IPS-15b (cell line): ENCODE data around the gene CASKIN2.

Experiments used
- H3K27me3 ChIP-seq: one replicate; pipeline ENCODE4 v1.6.1; 2013; ENCODE audit warnings: low read length; ENCODE audit not compliant: control insufficient read depth, insufficient read depth
- H3K36me3 ChIP-seq: one replicate; pipeline ENCODE4 v1.6.1; 2013; ENCODE audit warnings: low read length; ENCODE audit not compliant: control insufficient read depth, insufficient read depth
- H3K4me1 ChIP-seq: one replicate; pipeline ENCODE4 v1.6.1; 2013; ENCODE audit warnings: mild to moderate bottlenecking, low read length; ENCODE audit not compliant: control insufficient read depth, insufficient read depth
- H3K4me3 ChIP-seq: one replicate; pipeline ENCODE4 v1.5.1; 2013; ENCODE audit warnings: low read depth, low read length
- H3K9ac ChIP-seq: one replicate; pipeline ENCODE4 v1.6.1; 2013; ENCODE audit warnings: low read depth, mild to moderate bottlenecking, low read length
- H3K9me3 ChIP-seq: one replicate; pipeline ENCODE4 v1.6.1; 2013; ENCODE audit warnings: mild to moderate bottlenecking, low read length; ENCODE audit not compliant: control insufficient read depth, insufficient read depth

The CASKIN2 gene

DNA sequence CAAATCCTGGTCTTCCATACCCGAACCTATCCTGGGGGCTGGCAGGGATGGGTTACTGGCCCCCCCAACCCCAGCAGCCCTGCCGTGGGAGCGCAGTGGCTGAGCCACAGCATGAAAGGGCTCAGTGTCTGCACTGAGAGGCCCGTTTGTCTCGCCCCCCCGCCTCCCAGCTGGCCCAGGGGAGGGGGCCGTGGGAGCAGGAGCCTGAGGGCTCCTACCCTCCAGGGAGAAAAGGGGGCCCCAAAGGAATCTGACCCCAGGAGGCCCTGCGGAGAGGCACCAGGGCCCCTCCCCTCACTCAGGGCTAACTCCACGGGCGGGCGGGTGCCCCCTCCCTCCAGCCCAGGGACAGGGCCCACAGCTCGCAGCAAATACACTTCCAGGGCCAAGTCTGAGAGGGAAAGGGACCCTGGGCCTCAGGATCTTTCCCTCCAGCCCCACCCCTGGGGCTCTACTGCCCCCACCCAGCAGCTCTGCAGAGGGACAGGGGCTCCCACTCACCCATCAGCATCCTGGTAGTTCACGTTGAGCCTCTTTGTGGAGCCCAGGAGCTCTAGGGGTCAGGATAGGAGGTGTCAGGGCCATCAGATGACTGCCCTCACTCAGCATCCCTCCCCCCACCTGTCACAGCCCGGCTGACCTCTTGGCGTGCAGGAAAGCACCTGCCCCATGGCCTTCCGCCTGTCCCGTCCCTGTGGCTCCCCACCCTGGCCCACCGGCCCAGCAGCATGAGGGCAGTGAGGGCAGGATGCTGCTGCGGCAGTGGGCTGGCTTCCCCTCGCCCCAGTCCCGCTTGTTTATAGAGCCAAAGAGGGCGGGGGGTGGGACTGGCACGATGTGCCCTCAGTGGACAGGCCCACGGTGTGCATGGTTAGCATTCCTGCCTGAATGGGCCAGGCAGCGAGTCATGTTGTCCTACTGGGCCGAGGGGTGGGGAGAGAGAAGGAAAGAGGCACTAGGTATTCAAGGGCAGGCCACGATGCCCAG is 7.3 kb downstream of the CASKIN2 start:
- no peaks in the 10 kb centered on the region for H3K4me1 ChIP-seq
- no peaks in the 10 kb centered on the region for H3K27me3 ChIP-seq
- no peaks in the 10 kb centered on the region for H3K9me3 ChIP-seq
- H3K9ac ChIP-seq = no peak overlapping the region
- no peak overlapping the region for H3K4me3 ChIP-seq
- peaks cover 25% of the 10 kb centered on the region for H3K36me3 ChIP-seq

DNA sequence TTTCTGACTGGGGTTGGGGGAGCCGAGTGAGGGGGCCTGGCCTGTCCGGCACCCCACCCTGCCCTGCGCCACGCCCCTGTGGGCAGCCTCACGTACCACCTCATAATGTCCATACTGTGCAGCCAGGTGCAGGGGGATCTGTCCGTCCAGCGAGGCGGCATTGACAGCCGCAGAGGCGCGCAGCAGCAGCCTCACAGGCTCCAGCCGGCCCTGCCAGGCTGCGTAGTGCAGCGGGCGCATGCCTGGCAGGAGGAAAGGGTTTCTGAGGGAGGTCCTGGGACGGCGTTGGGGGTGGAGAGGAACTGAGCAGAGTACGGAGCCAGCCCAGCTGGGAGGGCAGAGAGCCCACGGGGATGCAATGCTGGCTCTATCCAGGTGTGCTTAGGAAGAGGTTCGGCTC is 8.4 kb downstream of the CASKIN2 start:
- Histone ChIP-seq H3K27me3 (no peaks in the 10 kb centered on the region), H3K4me3 (no peak overlapping the region), H3K9ac (no peak overlapping the region), H3K36me3 (peaks cover 23% of the 10 kb centered on the region), H3K4me1 (no peaks in the 10 kb centered on the region), H3K9me3 (no peaks in the 10 kb centered on the region)

DNA sequence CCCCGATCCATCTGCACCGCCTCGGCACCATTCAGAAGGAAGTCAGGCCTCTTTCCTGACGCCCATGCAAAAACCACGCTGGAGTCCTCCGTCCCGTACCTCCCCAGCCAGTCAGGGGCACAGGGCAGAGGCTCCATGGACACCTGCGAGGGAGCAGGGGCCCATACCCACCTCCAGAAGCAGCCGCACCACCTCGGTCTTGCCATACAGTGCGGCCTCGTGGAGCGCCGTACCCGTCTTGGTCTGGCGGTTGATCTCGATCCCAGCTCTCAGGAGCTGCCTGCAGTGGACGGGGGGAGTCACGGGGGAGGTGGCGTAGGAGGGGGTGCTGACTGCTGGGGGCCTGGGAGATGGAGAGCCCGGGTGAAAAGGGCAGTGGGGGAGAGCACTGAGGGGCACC is 9.2 kb downstream of the CASKIN2 start:
- Histone ChIP-seq H3K27me3 (no peaks in the 10 kb centered on the region), H3K9ac (no peak overlapping the region), H3K36me3 (peaks cover 20% of the 10 kb centered on the region), H3K4me3 (no peak overlapping the region), H3K4me1 (no peaks in the 10 kb centered on the region), H3K9me3 (no peaks in the 10 kb centered on the region)

DNA sequence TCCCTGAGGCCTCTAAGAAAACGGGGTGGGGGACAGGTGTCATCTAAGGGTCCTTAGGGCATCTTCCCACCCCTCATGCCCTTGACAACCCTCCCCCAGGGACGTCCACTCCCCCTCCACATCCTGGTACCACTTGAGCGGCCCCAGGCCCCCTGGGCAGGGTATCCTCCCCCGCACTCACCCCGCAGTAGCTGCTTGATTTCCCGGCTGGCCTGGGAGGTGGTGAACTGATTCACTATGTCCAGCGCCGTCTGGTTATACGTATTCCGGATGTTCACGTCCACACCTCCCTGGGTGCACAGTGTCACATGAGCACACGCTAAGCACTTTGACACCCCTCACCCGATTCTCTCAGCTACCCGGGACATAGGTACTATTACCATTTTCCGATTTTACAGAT is 9.7 kb downstream of the CASKIN2 start:
- no peaks in the 10 kb centered on the region for H3K4me1 ChIP-seq
- H3K36me3 ChIP-seq = peaks cover 25% of the 10 kb centered on the region
- no peaks in the 10 kb centered on the region for H3K27me3 ChIP-seq
- H3K9me3 ChIP-seq = no peaks in the 10 kb centered on the region
- H3K4me3 ChIP-seq = no peak overlapping the region
- H3K9ac ChIP-seq = no peak overlapping the region

DNA sequence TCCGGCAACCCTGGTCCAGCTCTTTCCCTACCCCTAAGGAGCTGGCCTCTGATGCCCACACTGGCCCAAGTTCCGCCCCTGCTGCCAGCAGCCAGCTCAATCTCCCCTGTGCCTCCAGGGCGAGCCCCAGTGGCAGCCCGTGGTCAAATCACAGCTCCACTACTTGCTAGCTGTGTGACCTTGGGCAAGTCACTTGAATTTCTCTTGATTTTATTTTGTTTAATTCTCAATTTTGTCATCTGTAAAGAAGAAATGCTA is 10.3 kb downstream of the CASKIN2 start:
- peaks cover 28% of the 10 kb centered on the region for H3K36me3 ChIP-seq

DNA sequence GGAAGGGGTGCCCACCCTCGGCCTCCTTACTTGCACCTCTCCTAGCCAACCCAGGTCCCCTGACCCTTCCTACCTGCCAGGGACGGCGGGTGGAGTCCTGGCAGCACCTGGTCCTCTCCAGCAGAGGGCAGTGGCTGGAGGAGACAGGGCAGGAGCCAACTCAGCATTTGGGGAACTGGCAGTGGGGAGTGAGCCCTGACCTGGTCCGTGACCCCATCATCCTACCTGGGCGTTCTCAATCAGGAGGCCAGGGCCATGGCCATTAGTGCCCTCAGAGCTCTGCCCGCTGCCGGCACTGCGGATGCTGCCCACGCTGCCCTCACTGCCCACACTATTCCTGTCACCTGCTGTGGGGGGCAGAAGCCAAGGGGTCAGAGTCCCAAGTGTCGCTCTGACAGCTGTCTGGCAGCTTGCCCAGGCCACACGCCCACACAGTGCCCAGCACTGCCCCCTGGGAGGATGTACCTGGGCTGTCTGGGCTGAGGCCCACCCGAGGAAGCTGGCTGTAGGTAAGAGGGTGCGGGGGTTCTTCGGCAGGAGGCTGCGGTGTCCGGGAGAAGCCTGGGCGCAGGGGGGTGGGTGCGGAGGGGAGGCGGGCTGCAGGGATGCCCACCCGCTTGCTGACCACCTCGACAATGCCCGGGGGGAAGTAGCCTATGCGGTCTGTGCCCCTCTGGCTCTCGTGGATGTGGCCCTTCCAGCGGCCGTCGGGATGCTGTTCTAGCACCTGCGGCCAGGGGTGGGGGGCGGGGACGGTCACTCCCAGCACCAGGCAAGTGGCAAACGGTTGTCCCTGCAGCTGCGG is 10.8 kb downstream of the CASKIN2 start:
- Histone ChIP-seq H3K9ac (no peak overlapping the region), H3K36me3 (peaks cover 30% of the 10 kb centered on the region), H3K27me3 (no peaks in the 10 kb centered on the region), H3K9me3 (no peaks in the 10 kb centered on the region), H3K4me3 (no peak overlapping the region), H3K4me1 (no peaks in the 10 kb centered on the region)

More for the DNA sequence above, 10.3 kb downstream of the CASKIN2 start:
- H3K4me1 ChIP-seq = no peaks in the 10 kb centered on the region
- no peaks in the 10 kb centered on the region for H3K9me3 ChIP-seq
- H3K9ac ChIP-seq = no peak overlapping the region
- H3K4me3 ChIP-seq = no peak overlapping the region
- no peaks in the 10 kb centered on the region for H3K27me3 ChIP-seq

DNA sequence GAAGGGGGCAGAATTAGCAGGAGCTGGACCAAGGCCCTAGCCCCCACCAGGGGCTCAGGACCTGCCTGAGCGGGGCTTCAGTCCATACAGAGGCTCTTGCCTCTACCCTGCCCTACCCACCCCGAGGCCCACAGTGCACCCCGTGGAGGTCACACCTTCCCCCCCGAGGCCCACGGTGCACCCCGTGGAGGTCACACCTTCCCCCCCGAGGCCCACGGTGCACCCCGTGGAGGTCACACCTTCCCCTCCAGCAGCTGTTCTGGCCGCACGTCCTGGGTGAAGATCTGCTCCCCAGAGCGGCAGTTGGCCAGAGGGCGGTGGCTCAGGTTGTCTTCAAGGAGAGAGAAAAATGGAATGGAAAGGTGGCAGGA is 11.4 kb downstream of the CASKIN2 start:
- Histone ChIP-seq H3K27me3 (no peaks in the 10 kb centered on the region), H3K4me3 (no peak overlapping the region), H3K36me3 (peaks cover 27% of the 10 kb centered on the region), H3K9me3 (no peaks in the 10 kb centered on the region), H3K4me1 (no peaks in the 10 kb centered on the region), H3K9ac (no peak overlapping the region)

DNA sequence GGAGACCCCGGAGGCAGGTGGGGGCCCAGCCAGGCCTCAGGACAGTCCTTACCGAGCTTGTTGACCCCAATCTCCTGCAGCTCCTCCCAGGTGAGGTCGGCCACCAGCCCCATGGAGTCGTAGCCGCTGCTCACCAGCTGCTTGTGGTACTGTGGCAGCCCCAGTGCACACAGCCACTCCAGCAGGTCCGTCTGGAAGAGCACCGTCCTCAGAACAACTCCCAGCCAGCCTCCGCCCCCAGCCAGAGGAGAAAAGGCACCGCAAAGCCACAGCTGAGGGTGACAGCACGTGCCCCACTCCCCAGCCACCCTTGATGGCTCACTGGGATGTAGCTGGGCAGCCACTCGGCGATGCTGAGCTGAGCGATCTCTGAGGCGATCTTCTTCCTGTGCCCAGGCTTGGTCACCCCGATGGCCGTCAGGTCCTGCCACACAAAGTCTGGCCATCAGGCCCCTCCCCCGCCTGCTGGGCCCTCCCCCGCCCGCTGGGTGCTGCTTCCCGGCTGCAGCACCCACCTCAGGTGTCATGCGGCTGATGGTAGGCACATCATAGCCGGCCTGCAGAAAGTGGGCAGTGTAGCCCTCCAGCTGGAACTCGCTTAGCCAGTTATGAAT is 11.9 kb downstream of the CASKIN2 start:
- Histone ChIP-seq H3K9ac (no peak overlapping the region), H3K4me1 (no peaks in the 10 kb centered on the region), H3K4me3 (no peak overlapping the region), H3K9me3 (no peaks in the 10 kb centered on the region), H3K36me3 (peaks cover 25% of the 10 kb centered on the region), H3K27me3 (no peaks in the 10 kb centered on the region)

DNA sequence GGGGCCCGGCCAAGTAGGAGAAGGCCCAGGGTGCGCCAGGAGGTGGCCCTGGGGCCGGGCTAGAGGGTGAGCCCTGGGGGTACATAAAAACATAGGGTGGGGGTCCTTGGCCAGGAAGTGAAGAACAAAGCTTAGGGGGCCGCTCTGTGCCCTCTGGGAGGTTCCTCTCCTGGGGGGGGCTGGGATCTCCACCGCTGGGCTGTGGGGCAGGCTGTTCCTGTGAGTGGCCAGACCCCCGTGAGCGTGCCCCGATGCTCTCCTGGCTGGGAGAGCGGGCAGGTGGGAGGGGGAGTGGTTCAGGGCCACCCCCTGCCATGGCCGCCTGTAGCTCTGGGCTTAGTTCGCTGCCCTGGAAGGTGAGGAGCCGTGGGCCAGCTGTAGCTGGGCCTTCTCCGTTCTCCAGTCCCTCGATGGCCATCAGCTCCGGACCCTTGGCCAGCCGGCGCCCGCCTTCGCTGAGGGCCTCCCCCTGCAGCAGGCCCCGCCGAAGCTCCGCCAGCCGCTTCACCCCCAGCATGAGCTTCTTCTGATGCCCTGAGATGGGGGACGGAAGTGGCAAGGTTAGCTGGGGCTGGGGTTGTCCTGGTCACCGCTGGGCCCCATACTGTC is 12.5 kb downstream of the CASKIN2 start:
- no peaks in the 10 kb centered on the region for H3K4me1 ChIP-seq
- H3K9ac ChIP-seq = no peak overlapping the region
- no peaks in the 10 kb centered on the region for H3K9me3 ChIP-seq
- no peaks in the 10 kb centered on the region for H3K27me3 ChIP-seq
- peaks cover 25% of the 10 kb centered on the region for H3K36me3 ChIP-seq
- H3K4me3 ChIP-seq = no peak overlapping the region

DNA sequence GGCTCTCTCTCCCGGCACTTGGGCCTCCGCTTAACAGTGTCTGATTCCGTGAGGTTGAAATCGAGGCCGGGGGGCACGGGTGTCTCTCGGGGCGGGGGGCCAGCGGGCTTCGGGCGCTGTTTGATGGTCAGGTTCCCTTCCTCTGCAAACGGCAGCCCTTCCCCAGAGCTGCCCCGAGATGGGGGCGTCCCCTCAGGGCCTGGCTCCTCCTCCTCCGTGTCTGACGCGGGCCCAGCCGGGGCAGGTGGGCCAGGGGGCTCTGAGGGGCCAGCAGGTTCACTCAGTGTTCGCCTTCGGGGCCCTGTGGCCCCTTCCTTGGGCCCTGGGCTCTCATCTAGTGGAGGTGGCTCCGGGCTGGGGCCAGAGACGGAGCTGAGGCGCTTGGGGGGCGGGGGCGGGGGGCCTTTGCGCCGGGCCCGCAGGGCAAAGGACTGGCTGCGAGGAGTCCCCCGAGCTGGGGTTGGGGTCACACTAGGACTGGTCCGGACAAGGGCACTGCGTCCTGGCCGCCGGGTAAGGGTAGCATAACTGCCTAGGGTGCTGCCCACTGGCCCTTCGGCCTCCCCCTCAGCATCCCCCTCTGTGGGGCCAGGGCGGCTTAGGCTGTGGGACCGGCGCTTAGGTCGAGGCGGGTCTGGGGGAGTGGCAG is 13.1 kb downstream of the CASKIN2 start:
- no peak overlapping the region for H3K9ac ChIP-seq
- peaks cover 25% of the 10 kb centered on the region for H3K36me3 ChIP-seq
- H3K27me3 ChIP-seq = no peaks in the 10 kb centered on the region

DNA sequence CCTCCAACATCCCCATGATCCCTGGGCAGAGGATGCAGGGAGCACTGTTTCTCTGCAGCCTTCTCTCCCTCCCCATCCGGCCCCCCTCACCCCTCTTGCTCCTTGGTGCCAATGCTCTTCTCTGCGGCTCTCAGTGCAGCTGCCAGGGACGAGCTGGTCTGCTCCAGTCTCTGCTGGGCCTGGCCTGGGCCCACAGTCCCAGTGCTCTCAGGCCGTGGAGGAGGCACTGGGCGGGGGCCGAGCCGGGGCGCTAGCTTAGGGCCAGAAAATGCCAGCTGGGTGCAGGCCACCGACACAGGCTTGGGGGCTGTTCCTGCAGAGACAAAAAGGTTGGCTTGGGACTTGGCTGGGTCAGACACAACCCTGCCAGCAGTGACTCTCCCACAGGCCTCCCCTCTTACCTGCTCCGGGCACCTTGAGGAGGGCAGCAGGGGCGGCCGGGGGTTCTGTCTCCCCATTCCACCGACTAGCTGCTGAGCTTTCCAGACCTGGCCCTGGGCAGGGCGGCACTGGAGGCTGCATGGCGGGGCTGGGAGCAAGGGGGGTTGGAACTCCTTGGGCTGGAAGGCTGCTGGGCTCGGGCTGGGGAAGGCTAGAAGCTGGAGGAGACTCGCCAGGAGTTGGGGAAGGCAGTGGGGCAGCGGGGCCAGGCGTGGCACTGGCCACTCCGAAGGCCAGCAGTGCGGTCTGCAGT is 13.8 kb downstream of the CASKIN2 start:
- H3K27me3 ChIP-seq = no peaks in the 10 kb centered on the region
- no peaks in the 10 kb centered on the region for H3K4me1 ChIP-seq
- no peak overlapping the region for H3K4me3 ChIP-seq
- no peak overlapping the region for H3K9ac ChIP-seq
- H3K9me3 ChIP-seq = no peaks in the 10 kb centered on the region
- peaks cover 23% of the 10 kb centered on the region for H3K36me3 ChIP-seq

More for the DNA sequence above, 13.1 kb downstream of the CASKIN2 start:
- Histone ChIP-seq H3K9me3 (no peaks in the 10 kb centered on the region), H3K4me3 (no peak overlapping the region), H3K4me1 (no peaks in the 10 kb centered on the region)
